CD4-positive, CD25-positive, alpha-beta regulatory T cell (primary cell): ENCODE measurements around the gene CFAP92. TPM values are rescaled to one million over a fixed set of nuclear protein-coding genes. Genes with fewer than 3 reads are reported as not detected.

Source experiments
- ATAC-seq, 2 donors: fragments of 150-1000 bp; cut with Tn5 transposase; one replicate each; pipeline ENCODE4 v1.10.0; 2021; ENCODE audit warnings: low read depth in 2 of 2, moderate number of reproducible peaks in 2 of 2, moderate library complexity in 1 of 2
- DNase-seq, 3 donors: peaks; one replicate each; pipeline versions ENCODE4 v3.0.0 to v3.0.0-alpha.2; 2012 to 2022; ENCODE audit warnings: mixed read lengths in 1 of 3
- H3K27ac ChIP-seq: one replicate; pipeline ENCODE4 v1.7.0; 2013; ENCODE audit warnings: mild to moderate bottlenecking, low read length; ENCODE audit not compliant: insufficient read depth, poor library complexity, severe bottlenecking
- H3K27me3 ChIP-seq: one replicate; pipeline ENCODE4 v1.7.0; 2013; ENCODE audit warnings: low read length; ENCODE audit not compliant: control insufficient read depth, insufficient read depth
- H3K36me3 ChIP-seq: one replicate; pipeline ENCODE4 v1.7.0; 2013; ENCODE audit warnings: mild to moderate bottlenecking, low read length, moderate library complexity; ENCODE audit not compliant: control insufficient read depth, insufficient read depth
- H3K4me1 ChIP-seq: 2 replicates; pipeline ENCODE4 v1.7.0; 2013; ENCODE audit warnings: mild to moderate bottlenecking, low read length; ENCODE audit not compliant: insufficient read depth, control insufficient read depth, poor library complexity, severe bottlenecking
- H3K4me3 ChIP-seq: one replicate; pipeline ENCODE4 v1.7.0; 2013; ENCODE audit warnings: low read depth, mild to moderate bottlenecking, low read length, moderate library complexity
- H3K9me3 ChIP-seq, 2 experiments: 1 replicate in 1 of 2; 2 replicates in 1 of 2; pipeline ENCODE4 v1.7.0; 2013; ENCODE audit warnings: low read length in 2 of 2, mild to moderate bottlenecking in 1 of 2, moderate library complexity in 1 of 2; ENCODE audit not compliant: control insufficient read depth in 2 of 2
- H3K27ac Mint-ChIP-seq, 3 donors: one replicate each; pipeline ENCODE4 v1.8.0; 2020 to 2022; ENCODE audit warnings: mild to moderate bottlenecking in 3 of 3, mixed read lengths in 3 of 3, moderate library complexity in 2 of 3
- H3K27me3 Mint-ChIP-seq: one replicate; pipeline ENCODE4 v1.8.0; 2022; ENCODE audit warnings: mild to moderate bottlenecking, mixed read lengths
- H3K36me3 Mint-ChIP-seq: one replicate; pipeline ENCODE4 v1.8.0; 2020; ENCODE audit warnings: mixed read lengths
- H3K4me1 Mint-ChIP-seq, 4 donors: one replicate each; pipeline ENCODE4 v1.8.0; 2020 to 2022; ENCODE audit warnings: mixed read lengths in 4 of 4, mild to moderate bottlenecking in 1 of 4
- H3K4me3 Mint-ChIP-seq, 4 donors: one replicate each; pipeline ENCODE4 v1.8.0; 2020 to 2022; ENCODE audit warnings: mild to moderate bottlenecking in 4 of 4, mixed read lengths in 4 of 4, moderate library complexity in 3 of 4
- H3K9me3 Mint-ChIP-seq, 7 donors: one replicate each; pipeline ENCODE4 v1.8.0; 2020 to 2022; ENCODE audit warnings: mixed read lengths in 7 of 7, mild to moderate bottlenecking in 3 of 7, moderate library complexity in 2 of 7
- polyA plus RNA-seq, 4 donors: library from polyadenylated mRNA; unstranded; fragments of 300-500 nt; fragmentation: Illumina TruSeq; gene quantifications; one replicate each; pipeline ENCODE4 v1.2.3, GENCODE V29; 2021
- total RNA-seq: library from RNA; stranded (reverse); gene quantifications from one replicate; pipeline ENCODE4 v1.2.3, GENCODE V29; 2022

CFAP92 gene
- total and polyA plus RNA-seq, 5 donors from 2014 or later: 0.28 TPM; not detected in 4

GRCh38 chr3:128919988-128920387, 73.9 kb downstream of the CFAP92 start:
- Histone ChIP-seq H3K27ac (no peak overlapping the region), H3K36me3 (peaks cover 11% of the 10 kb centered on the region), H3K27me3 (no peaks in the 10 kb centered on the region), H3K4me1 (peaks cover 18% of the 10 kb centered on the region), H3K4me3 (no peak overlapping the region), H3K9me3 (no peaks in the 10 kb centered on the region)
- no peaks in the 10 kb centered on the region for H3K27me3 Mint-ChIP-seq
- peak overlapping the region in 1 of 4 donors; percentile 58 for H3K4me3 Mint-ChIP-seq
- ATAC-seq (no peak), DNase-seq (no peak)
- H3K4me1 Mint-ChIP-seq: peaks cover 21 to 42% (median 25%) of the 10 kb centered on the region in 4 donors
- peaks cover 31% of the 10 kb centered on the region for H3K36me3 Mint-ChIP-seq
- peak overlapping the region in 1 of 3 donors; percentile 5 for H3K27ac Mint-ChIP-seq
- peaks cover 0 to 4% (median 0%) of the 10 kb centered on the region in 7 donors for H3K9me3 Mint-ChIP-seq

GRCh38 chr3:128917291-128917690, 76.6 kb downstream of the CFAP92 start:
- DNase-seq (peak in 1 of 3 donors; percentile 6), ATAC-seq (no peak)
- H3K9me3 ChIP-seq: no peaks in the 10 kb centered on the region
- Mint-ChIP-seq H3K4me3 (no peak overlapping the region), H3K27ac (peak overlapping the region in 1 of 3 donors; percentile 8), H3K27me3 (no peaks in the 10 kb centered on the region), H3K36me3 (peaks cover 47% of the 10 kb centered on the region), H3K9me3 (peaks cover 0 to 4% (median 0%) of the 10 kb centered on the region in 7 donors), H3K4me1 (peaks cover 1 to 16% (median 9%) of the 10 kb centered on the region in 4 donors)
- no peak overlapping the region for H3K27ac ChIP-seq
- no peaks in the 10 kb centered on the region for H3K4me1 ChIP-seq
- H3K4me3 ChIP-seq: no peak overlapping the region
- no peaks in the 10 kb centered on the region for H3K27me3 ChIP-seq
- peaks cover 38% of the 10 kb centered on the region for H3K36me3 ChIP-seq

GRCh38 chr3:128914966-128915645, 78.8 kb downstream of the CFAP92 start:
- no peak overlapping the region for H3K4me3 ChIP-seq
- no peaks in the 10 kb centered on the region for H3K9me3 ChIP-seq
- H3K36me3 ChIP-seq: peaks cover 55% of the 10 kb centered on the region
- Mint-ChIP-seq H3K27ac (peak overlapping the region in 1 of 3 donors; percentile 33), H3K9me3 (no peaks in the 10 kb centered on the region), H3K4me1 (peaks cover 0 to 4% (median 0%) of the 10 kb centered on the region in 4 donors), H3K4me3 (no peak overlapping the region), H3K36me3 (peaks cover 49% of the 10 kb centered on the region), H3K27me3 (no peaks in the 10 kb centered on the region)
- no peaks in the 10 kb centered on the region for H3K27me3 ChIP-seq
- no peak for DNase-seq
- no peak overlapping the region for H3K27ac ChIP-seq
- no peak for ATAC-seq
- no peaks in the 10 kb centered on the region for H3K4me1 ChIP-seq

GRCh38 chr3:128911911-128912310, 82.0 kb downstream of the CFAP92 start:
- Mint-ChIP-seq H3K9me3 (no peaks in the 10 kb centered on the region), H3K4me3 (no peak overlapping the region), H3K36me3 (peaks cover 39% of the 10 kb centered on the region), H3K4me1 (peaks cover 0 to under 1% (median 0%) of the 10 kb centered on the region in 4 donors), H3K27me3 (no peaks in the 10 kb centered on the region), H3K27ac (no peak overlapping the region)
- ATAC-seq (no peak), DNase-seq (no peak)
- Histone ChIP-seq H3K27me3 (no peaks in the 10 kb centered on the region), H3K4me1 (no peaks in the 10 kb centered on the region), H3K36me3 (peaks cover 79% of the 10 kb centered on the region), H3K27ac (no peak overlapping the region), H3K9me3 (no peaks in the 10 kb centered on the region), H3K4me3 (no peak overlapping the region)

GRCh38 chr3:128910006-128910405, 83.9 kb downstream of the CFAP92 start:
- Mint-ChIP-seq H3K4me1 (peaks cover 0 to 3% (median 0%) of the 10 kb centered on the region in 4 donors), H3K27me3 (no peaks in the 10 kb centered on the region), H3K4me3 (no peak overlapping the region), H3K36me3 (peaks cover 43% of the 10 kb centered on the region), H3K27ac (no peak overlapping the region), H3K9me3 (no peaks in the 10 kb centered on the region)
- Histone ChIP-seq H3K4me1 (no peaks in the 10 kb centered on the region), H3K27me3 (no peaks in the 10 kb centered on the region), H3K4me3 (no peak overlapping the region), H3K9me3 (no peaks in the 10 kb centered on the region), H3K36me3 (peaks cover 86% of the 10 kb centered on the region), H3K27ac (no peak overlapping the region)
- ATAC-seq (no peak), DNase-seq (no peak)

DNA sequence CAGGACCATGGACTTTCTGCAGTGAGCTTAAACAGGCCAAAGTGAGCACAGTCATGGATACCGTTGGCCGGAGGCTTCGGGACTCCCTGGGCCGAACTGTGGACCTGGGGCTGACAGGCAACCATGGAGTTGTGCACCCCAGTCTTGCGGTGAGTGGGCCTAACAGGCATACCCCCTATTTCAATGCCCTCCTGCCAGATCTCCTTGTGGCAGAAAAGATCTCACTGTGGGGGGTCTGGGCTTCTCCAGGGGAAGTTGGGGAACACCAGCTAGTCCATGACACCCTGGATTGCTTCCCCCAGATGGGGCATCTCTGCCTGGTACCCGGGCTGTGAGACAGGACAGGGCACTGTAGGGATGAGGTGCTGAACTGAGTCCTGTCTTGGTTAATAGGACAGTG, 84.9 kb downstream of the CFAP92 start:
- Mint-ChIP-seq H3K9me3 (no peaks in the 10 kb centered on the region), H3K36me3 (peaks cover 48% of the 10 kb centered on the region), H3K4me3 (no peak overlapping the region), H3K27ac (no peak overlapping the region), H3K27me3 (no peaks in the 10 kb centered on the region), H3K4me1 (peaks cover 0 to 3% (median 0%) of the 10 kb centered on the region in 4 donors)
- H3K9me3 ChIP-seq: no peaks in the 10 kb centered on the region
- no peaks in the 10 kb centered on the region for H3K27me3 ChIP-seq
- peaks cover 84% of the 10 kb centered on the region for H3K36me3 ChIP-seq
- no peak for ATAC-seq
- H3K4me1 ChIP-seq: no peaks in the 10 kb centered on the region
- H3K4me3 ChIP-seq: no peak overlapping the region
- no peak for DNase-seq
- no peak overlapping the region for H3K27ac ChIP-seq

- no peak overlapping the region for H3K27ac Mint-ChIP-seq
- DNase-seq (no peak), ATAC-seq (no peak)
- H3K36me3 ChIP-seq: peaks cover 84% of the 10 kb centered on the region
- peaks cover 0 to 3% (median 0%) of the 10 kb centered on the region in 4 donors for H3K4me1 Mint-ChIP-seq
- H3K27me3 Mint-ChIP-seq: no peaks in the 10 kb centered on the region
- no peaks in the 10 kb centered on the region for H3K27me3 ChIP-seq
- no peak overlapping the region for H3K4me3 Mint-ChIP-seq
- H3K36me3 Mint-ChIP-seq: peaks cover 46% of the 10 kb centered on the region
- no peaks in the 10 kb centered on the region for H3K9me3 Mint-ChIP-seq
- no peak overlapping the region for H3K27ac ChIP-seq
- no peaks in the 10 kb centered on the region for H3K9me3 ChIP-seq
- H3K4me3 ChIP-seq: no peak overlapping the region
- no peaks in the 10 kb centered on the region for H3K4me1 ChIP-seq
These were observed 86.0 kb downstream of the CFAP92 start for GRCh38 chr3:128907706-128908445.
